ENCODE data around the gene PRDX5. TPM values are rescaled to one million over a fixed set of nuclear protein-coding genes. Genes with fewer than 3 reads are reported as not detected.

PRDX5 gene
- total RNA-seq, 3 donors from 2014 or later, result 159 to 512 (median 353) TPM

DNA sequence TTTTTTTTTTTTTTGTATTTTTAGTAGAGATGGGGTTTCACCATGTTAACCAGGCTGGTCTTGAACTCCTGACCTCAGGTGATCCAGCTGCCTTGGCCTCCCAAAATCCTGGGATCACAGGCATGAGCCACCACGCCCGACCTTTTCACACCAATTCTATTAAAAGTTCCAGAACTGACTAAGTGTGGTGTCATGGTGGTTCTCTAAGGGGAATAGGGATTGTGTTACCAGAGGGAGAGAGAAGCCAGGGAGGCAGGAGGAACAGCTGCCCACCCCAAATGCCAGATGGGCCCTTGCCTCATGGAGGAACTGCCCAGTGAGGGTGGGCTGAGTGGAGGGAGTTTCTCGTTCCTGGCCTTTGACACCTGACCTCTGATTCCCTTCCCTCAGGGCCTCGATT lies 47.0 kb downstream of the PRDX5 start:
- no peaks in the 10 kb centered on the region for H3K9me3 ChIP-seq
- no peak for ATAC-seq
- TF ChIP-seq, protein P1, sequence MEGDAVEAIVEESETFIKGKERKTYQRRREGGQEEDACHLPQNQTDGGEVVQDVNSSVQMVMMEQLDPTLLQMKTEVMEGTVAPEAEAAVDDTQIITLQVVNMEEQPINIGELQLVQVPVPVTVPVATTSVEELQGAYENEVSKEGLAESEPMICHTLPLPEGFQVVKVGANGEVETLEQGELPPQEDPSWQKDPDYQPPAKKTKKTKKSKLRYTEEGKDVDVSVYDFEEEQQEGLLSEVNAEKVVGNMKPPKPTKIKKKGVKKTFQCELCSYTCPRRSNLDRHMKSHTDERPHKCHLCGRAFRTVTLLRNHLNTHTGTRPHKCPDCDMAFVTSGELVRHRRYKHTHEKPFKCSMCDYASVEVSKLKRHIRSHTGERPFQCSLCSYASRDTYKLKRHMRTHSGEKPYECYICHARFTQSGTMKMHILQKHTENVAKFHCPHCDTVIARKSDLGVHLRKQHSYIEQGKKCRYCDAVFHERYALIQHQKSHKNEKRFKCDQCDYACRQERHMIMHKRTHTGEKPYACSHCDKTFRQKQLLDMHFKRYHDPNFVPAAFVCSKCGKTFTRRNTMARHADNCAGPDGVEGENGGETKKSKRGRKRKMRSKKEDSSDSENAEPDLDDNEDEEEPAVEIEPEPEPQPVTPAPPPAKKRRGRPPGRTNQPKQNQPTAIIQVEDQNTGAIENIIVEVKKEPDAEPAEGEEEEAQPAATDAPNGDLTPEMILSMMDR (IDR thresholded peaks at IDR 0.05), result no peak

DNA sequence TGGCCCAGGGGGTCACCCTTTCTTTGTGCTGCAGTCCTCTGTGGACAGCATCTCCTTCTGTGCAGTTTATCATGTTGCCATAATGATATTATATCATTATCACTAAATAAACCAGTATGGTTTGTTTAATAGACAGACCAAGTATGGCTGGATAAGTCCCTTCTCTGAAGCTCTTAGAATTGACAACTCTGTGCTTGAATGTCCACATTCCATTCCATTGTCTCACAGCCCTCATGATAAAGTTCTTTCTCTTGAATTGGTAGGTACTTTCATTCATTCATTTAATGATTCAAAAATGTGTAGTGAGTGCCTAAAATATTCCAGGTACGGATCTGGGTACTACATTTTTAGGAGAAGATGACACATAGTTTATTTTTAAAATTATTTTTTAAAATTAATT lies 48.8 kb downstream of the PRDX5 start:
- peaks cover 12% of the 10 kb centered on the region for H3K36me3 ChIP-seq (ENCODE audit: low read depth)
- DNase-seq (no peak), ATAC-seq (no peak)
- TF ChIP-seq, protein P1 (IDR thresholded peaks at IDR 0.05), result no peak
- no peaks in the 10 kb centered on the region for H3K9me3 ChIP-seq
- no peaks in the 10 kb centered on the region for H3K4me1 ChIP-seq (ENCODE audit: low read depth)
- intact Hi-C loops (cut with DNase I, micrococcal nuclease), result no loop called here
- no peak overlapping the region for H3K4me3 ChIP-seq

More for the DNA sequence above, 47.0 kb downstream of the PRDX5 start:
- Histone ChIP-seq H3K36me3 (ENCODE audit: low read depth) (peaks cover 12% of the 10 kb centered on the region), H3K4me1 (ENCODE audit: low read depth) (peaks cover 7% of the 10 kb centered on the region), H3K4me3 (no peak overlapping the region)
- DNase-seq, result no peak
- intact Hi-C loops (cut with DNase I, micrococcal nuclease), result no loop called here

DNA sequence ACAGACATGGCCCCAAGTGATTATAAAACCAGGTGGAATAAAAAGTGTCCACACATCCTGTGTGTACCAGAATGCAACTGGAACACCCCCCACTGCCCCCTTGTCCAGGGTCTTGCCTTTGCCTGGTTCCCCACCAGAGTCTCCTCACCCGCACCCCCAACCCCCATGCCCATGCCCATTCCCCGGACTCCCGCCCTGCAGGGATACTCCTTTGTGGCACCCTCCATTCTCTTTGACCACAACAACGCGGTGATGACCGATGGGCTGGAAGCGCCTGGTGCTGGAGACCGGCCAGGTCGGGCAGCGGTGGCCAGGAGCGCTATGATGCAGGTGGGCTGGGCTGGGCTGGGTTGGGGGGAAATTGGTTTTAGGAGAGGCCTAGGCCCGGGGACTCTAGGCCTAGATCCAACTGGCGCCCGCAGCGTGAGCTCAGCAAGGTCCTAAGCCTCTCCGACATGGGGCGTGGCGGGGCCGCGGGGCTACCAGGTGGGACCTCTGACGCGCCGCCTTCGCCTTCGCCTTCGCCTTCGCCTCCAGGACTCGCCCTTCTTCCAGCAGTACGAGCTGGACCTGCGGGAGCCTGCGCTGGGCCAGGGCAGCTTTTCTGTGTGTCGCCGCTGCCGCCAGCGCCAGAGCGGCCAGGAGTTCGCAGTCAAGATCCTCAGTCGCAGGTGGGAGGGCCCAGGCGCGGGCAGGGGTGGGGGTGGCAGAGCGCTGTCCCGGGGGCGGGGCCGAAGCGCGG lies 50.2 kb downstream of the PRDX5 start:
- Histone ChIP-seq H3K4me3 (no peak overlapping the region), H3K36me3 (ENCODE audit: low read depth) (peaks cover under 1% of the 10 kb centered on the region), H3K9me3 (no peaks in the 10 kb centered on the region), H3K4me1 (ENCODE audit: low read depth) (peaks cover 2% of the 10 kb centered on the region)
- DNase-seq (no peak), ATAC-seq (no peak)
- TF ChIP-seq, protein P1 (IDR thresholded peaks at IDR 0.05), result no peak
- intact Hi-C loops (cut with DNase I, micrococcal nuclease), result no loop called here

DNA sequence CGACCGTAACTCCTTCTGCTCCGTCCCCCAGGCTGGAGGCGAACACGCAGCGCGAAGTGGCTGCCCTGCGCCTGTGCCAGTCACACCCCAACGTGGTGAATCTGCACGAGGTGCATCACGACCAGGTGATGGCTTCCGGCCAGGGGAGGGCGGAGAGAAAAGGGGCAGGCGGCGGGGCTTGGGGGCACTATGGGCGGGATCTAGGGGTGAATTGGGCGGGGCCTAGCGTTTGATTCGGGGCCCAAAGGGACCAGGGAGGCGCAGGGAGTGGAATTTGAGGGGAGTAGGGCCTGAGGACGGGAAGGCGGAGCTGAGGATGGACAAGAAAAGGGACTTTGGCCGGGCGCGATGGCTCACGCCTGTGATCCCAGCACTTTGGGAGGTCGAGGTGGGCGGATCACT lies 50.8 kb downstream of the PRDX5 start:
- H3K4me1 ChIP-seq (ENCODE audit: low read depth), result peaks cover 2% of the 10 kb centered on the region
- H3K4me3 ChIP-seq, result no peak overlapping the region
- ATAC-seq, result no peak
- TF ChIP-seq, protein P1 (IDR thresholded peaks at IDR 0.05), result no peak
- H3K9me3 ChIP-seq, result no peaks in the 10 kb centered on the region
- intact Hi-C loops (cut with DNase I, micrococcal nuclease), result no loop called here
- no peak for DNase-seq
- H3K36me3 ChIP-seq (ENCODE audit: low read depth), result no peaks in the 10 kb centered on the region

DNA sequence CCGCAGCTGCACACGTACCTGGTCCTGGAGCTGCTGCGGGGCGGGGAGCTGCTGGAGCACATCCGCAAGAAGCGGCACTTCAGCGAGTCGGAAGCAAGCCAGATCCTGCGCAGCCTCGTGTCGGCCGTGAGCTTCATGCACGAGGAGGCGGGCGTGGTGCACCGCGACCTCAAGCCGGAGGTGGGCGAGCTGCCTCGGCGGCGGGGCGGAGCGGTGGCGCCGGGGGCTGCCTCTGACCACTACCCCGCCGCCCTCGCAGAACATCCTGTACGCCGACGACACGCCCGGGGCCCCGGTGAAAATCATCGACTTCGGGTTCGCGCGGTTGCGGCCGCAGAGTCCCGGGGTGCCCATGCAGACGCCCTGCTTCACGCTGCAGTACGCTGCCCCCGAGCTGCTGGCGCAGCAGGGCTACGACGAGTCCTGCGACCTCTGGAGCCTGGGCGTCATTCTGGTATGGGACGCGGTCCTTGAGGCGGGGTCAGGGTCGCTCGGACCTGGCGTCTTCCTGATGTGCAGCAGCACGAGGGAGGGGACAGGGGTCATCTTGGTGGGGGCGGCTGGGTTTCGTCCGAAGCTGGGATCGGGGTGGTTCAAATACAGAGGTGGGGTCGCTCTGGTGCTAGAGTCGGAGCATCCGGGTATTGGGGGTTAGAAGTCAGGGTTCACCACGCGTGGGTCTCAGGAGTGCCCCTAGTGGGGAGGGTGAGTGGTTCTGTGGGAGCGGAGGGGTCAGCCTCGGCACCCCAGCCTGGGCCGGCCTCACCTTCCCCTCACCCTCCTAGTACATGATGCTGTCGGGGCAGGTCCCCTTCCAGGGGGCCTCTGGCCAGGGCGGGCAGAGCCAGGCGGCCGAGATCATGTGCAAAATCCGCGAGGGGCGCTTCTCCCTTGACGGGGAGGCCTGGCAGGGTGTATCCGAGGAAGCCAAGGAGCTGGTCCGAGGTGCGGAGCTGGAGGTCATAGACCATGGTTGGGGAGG lies 51.8 kb downstream of the PRDX5 start:
- TF ChIP-seq, protein P1 (IDR thresholded peaks at IDR 0.05), result no peak
- DNase-seq (no peak), ATAC-seq (no peak)
- H3K4me1 ChIP-seq (ENCODE audit: low read depth), result peaks cover 2% of the 10 kb centered on the region
- no peaks in the 10 kb centered on the region for H3K9me3 ChIP-seq
- no peak overlapping the region for H3K4me3 ChIP-seq
- no peaks in the 10 kb centered on the region for H3K36me3 ChIP-seq (ENCODE audit: low read depth)
- intact Hi-C loops (cut with DNase I, micrococcal nuclease), result no loop called here
